IgD-negative memory B cell (primary cell): ENCODE data around the gene NID1. TPM values are rescaled to one million over a fixed set of nuclear protein-coding genes. Genes with fewer than 3 reads are reported as not detected.
"Not testable (repeated sequence)": the region's sequence is repeated elsewhere in the genome, so short reads cannot be mapped to it uniquely, and the experiment has no call there.

Experiments
- H3K27ac Mint-ChIP-seq, 3 donors: one replicate each; pipeline ENCODE4 v1.8.0; 2020 to 2022; ENCODE audit warnings: mild to moderate bottlenecking in 3 of 3, mixed read lengths in 3 of 3, moderate library complexity in 1 of 3
- H3K27me3 Mint-ChIP-seq: one replicate; pipeline ENCODE4 v1.8.0; 2021; ENCODE audit warnings: mixed read lengths
- H3K36me3 Mint-ChIP-seq: one replicate; pipeline ENCODE4 v1.8.0; 2020; ENCODE audit warnings: mild to moderate bottlenecking, mixed read lengths
- H3K4me1 Mint-ChIP-seq, 3 donors: one replicate each; pipeline ENCODE4 v1.8.0; 2020 to 2022; ENCODE audit warnings: mixed read lengths in 3 of 3, mild to moderate bottlenecking in 1 of 3
- H3K4me3 Mint-ChIP-seq, 4 donors: one replicate each; pipeline ENCODE4 v1.8.0; 2020 to 2022; ENCODE audit warnings: mild to moderate bottlenecking in 4 of 4, mixed read lengths in 4 of 4, moderate library complexity in 3 of 4
- H3K9me3 Mint-ChIP-seq, 3 donors: one replicate each; pipeline ENCODE4 v1.8.0; 2020 to 2021; ENCODE audit warnings: mixed read lengths in 3 of 3, mild to moderate bottlenecking in 1 of 3
- polyA plus RNA-seq: library from polyadenylated mRNA; unstranded; fragments of 300-500 nt; fragmentation: Illumina TruSeq; gene quantifications from one replicate; pipeline ENCODE4 v1.2.3, GENCODE V29; 2021

The NID1 gene
- polyA plus RNA-seq, 1 donor from 2014 or later = not detected

GRCh38 chr1:235995511-235995910, 69.4 kb downstream of the NID1 start:
- Mint-ChIP-seq H3K27ac (peak overlapping the region in 1 of 3 donors; percentile 57), H3K4me1 (peaks cover 6 to 9% (median 8%) of the 10 kb centered on the region in 3 donors), H3K27me3 (peaks cover 12% of the 10 kb centered on the region), H3K36me3 (no peaks in the 10 kb centered on the region), H3K9me3 (peaks cover 0 to 9% (median 2%) of the 10 kb centered on the region in 3 donors), H3K4me3 (no peak overlapping the region)

- peaks cover 6 to 15% (median 7%) of the 10 kb centered on the region in 3 donors for H3K9me3 Mint-ChIP-seq
- peaks cover 3% of the 10 kb centered on the region for H3K27me3 Mint-ChIP-seq
- no peak overlapping the region for H3K27ac Mint-ChIP-seq
- peaks cover 1% of the 10 kb centered on the region for H3K36me3 Mint-ChIP-seq
- H3K4me1 Mint-ChIP-seq = no peaks in the 10 kb centered on the region
- no peak overlapping the region for H3K4me3 Mint-ChIP-seq
Observed at GRCh38 chr1:235993652-235994051, 71.2 kb downstream of the NID1 start.

DNA sequence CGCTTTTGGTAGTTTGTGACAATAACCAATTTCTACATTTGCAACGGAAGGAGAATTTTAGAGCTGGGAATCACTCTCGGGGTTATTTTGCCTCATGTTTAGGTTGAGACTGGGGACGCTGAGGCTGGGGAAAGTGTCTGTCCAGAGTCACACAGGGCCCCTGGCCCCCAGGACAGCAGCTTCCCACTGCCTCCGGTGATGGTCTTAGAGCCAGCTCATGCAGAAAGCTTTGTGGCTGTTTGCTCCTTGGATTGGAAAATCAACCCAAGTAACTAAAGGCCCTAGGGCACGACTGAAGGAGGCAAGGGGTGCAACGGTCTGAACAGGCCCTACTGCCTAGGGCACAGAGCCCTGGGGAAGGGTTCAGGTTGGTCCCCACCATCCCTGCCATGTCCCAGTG, 72.0 kb downstream of the NID1 start:
- H3K36me3 Mint-ChIP-seq = peaks cover 1% of the 10 kb centered on the region
- H3K4me3 Mint-ChIP-seq = no peak overlapping the region
- peaks cover 8 to 21% (median 15%) of the 10 kb centered on the region in 3 donors for H3K9me3 Mint-ChIP-seq
- H3K27ac Mint-ChIP-seq = no peak overlapping the region
- H3K27me3 Mint-ChIP-seq = peaks cover 3% of the 10 kb centered on the region
- H3K4me1 Mint-ChIP-seq = no peaks in the 10 kb centered on the region

DNA sequence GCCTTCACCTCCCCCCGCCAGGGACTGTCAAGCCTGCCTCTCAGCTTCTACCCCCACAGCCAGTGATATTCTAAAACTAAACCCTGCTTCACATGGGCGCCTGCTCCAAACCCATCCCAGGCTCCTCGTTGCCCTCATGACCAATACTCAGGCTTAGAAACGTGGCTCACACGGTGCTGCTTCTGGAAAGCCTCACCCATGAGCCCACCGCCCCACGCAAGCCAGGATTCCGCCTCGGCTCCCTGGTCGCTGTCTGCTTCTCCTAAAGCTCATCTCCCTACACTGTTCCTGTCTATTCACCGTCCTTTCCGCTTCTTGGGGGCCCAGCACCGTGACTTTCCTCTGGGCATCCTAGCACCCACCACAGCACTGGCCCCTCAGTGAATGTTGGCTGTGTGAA, 72.5 kb downstream of the NID1 start:
- peaks cover 5% of the 10 kb centered on the region for H3K27me3 Mint-ChIP-seq
- H3K9me3 Mint-ChIP-seq = peaks cover 9 to 26% (median 20%) of the 10 kb centered on the region in 3 donors
- H3K27ac Mint-ChIP-seq = no peak overlapping the region
- H3K4me3 Mint-ChIP-seq = no peak overlapping the region
- no peaks in the 10 kb centered on the region for H3K4me1 Mint-ChIP-seq
- peaks cover 1% of the 10 kb centered on the region for H3K36me3 Mint-ChIP-seq

DNA sequence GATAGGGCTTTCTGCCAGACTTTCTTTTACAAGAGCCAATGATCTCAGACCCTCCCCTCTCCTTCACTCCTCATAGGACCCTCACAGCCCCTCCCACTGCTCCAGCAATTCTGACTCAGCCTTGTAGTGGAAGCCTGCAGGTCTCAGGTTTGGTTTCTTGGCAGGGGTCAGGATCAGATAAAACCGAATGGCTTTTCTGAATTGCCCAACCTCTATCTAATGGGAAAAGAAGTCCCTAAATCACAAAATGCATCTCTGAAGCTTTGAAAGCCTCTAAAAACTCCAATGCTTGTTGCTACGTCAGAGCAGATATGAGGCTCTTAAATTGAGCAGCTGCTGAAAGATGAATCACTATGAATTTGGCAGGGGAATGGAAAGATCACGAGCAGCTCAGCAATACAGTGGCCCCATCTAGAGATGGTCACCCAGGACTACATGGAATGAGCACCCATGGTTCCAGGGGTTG, 74.5 kb downstream of the NID1 start:
- Mint-ChIP-seq H3K36me3 (peaks cover 1% of the 10 kb centered on the region), H3K9me3 (peaks cover 6 to 25% (median 23%) of the 10 kb centered on the region in 3 donors), H3K27me3 (peaks cover 6% of the 10 kb centered on the region), H3K27ac (no peak overlapping the region), H3K4me1 (no peaks in the 10 kb centered on the region), H3K4me3 (no peak overlapping the region)

DNA sequence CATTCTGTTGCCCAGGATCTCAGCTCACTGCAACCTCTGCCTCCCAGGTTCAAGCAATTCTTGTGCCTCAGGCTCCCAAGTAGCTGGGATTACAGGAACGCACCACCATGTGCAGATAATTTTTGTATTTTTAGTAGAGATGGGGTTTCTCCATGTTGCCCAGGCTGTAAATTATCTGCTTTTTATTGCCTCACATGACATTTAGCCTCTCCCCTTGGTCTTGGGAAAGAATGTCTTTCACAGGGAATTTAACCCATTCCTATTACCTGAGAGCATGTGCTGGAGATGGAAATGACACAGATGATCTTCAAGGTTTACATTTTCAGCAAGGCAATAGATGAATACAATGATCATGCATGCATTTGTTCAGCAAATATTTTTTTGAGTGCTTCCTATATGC, 75.8 kb downstream of the NID1 start:
- peaks cover 6 to 25% (median 23%) of the 10 kb centered on the region in 3 donors for H3K9me3 Mint-ChIP-seq
- H3K4me1 Mint-ChIP-seq = peaks cover 0 to 2% (median 0%) of the 10 kb centered on the region in 3 donors
- peaks cover 5% of the 10 kb centered on the region for H3K27me3 Mint-ChIP-seq
- peaks cover 1% of the 10 kb centered on the region for H3K36me3 Mint-ChIP-seq
- H3K27ac Mint-ChIP-seq = no peak overlapping the region
- no peak overlapping the region for H3K4me3 Mint-ChIP-seq

GRCh38 chr1:235986869-235987268, 78.0 kb downstream of the NID1 start:
- Mint-ChIP-seq H3K27me3 (peaks cover 5% of the 10 kb centered on the region), H3K36me3 (peaks cover 1% of the 10 kb centered on the region), H3K4me3 (no peak overlapping the region), H3K4me1 (peaks cover 0 to 2% (median 0%) of the 10 kb centered on the region in 3 donors), H3K9me3 (peaks cover 6 to 25% (median 23%) of the 10 kb centered on the region in 3 donors), H3K27ac (no peak overlapping the region)

DNA sequence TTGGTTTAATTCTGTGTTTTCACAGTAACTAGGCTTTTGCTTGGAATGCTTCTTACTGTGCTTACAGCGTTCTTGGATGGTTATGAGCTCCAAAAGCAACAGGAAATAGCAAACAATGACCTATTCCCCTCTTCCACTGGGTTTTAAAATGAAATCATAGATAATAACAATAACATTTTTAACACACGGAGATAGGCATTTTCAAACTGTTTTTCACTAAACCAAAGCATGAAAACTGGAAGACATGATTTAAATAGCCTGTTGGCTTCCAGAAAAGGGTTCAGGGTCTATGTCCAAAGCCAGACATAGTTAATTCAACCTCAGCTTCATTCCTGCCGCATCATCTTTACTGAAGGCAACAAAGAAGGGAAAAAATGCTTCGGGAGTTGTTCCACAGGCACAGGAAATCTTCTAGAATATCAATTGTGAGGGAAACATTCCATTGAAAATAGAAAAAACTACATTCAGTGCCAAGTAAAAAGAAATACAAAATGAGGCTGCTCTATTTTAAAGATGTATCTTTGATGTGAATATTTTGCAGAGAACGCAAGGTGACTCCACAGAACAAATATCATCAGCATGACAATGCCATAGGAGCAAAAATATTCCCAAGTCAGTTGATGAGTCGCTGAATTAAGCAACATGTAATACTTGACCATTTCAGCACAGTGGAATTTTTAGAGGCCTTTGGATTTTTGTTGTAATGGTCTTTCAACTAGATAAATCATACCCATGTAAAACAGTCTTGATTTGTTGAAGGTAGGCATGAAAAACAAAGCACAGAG, 80.7 kb downstream of the NID1 start:
- Mint-ChIP-seq H3K27ac (no peak overlapping the region), H3K4me3 (no peak overlapping the region), H3K27me3 (peaks cover 5% of the 10 kb centered on the region), H3K36me3 (peaks cover 2% of the 10 kb centered on the region), H3K4me1 (peaks cover 0 to 2% (median 0%) of the 10 kb centered on the region in 3 donors), H3K9me3 (peaks cover 3 to 18% (median 15%) of the 10 kb centered on the region in 3 donors)

- Mint-ChIP-seq H3K27ac (no peak overlapping the region), H3K4me1 (peaks cover 0 to 2% (median 2%) of the 10 kb centered on the region in 3 donors), H3K36me3 (peaks cover 2% of the 10 kb centered on the region), H3K27me3 (peaks cover 2% of the 10 kb centered on the region), H3K4me3 (no peak overlapping the region), H3K9me3 (no peaks in the 10 kb centered on the region)
Observed at GRCh38 chr1:235980976-235981375, 83.9 kb downstream of the NID1 start.

- no peaks in the 10 kb centered on the region for H3K9me3 Mint-ChIP-seq
- H3K4me1 Mint-ChIP-seq = peaks cover 0 to 2% (median 0%) of the 10 kb centered on the region in 3 donors
- peaks cover 2% of the 10 kb centered on the region for H3K27me3 Mint-ChIP-seq
Observed at GRCh38 chr1:235979716-235980333, 85.1 kb downstream of the NID1 start.

DNA sequence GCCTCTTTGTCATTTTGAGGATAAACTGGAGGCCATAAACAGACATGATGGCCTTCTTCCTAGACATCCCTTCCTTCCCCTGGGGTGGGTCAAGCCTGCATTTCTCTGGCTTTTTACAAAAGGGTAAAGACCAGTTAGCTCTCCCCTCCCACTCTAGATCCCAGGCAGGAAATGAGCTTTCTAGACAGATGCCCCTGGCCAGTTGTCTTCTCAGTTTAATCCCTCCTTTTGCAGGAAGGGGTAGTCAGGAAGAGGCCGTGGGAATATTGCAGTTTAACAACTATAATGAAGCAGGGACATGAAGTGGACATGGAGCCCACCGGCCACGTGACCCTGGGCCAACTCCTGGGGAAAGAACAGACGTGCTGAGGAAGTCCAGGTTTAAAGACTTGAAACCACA, 85.7 kb downstream of the NID1 start:
- Mint-ChIP-seq H3K36me3 (peaks cover 2% of the 10 kb centered on the region), H3K27me3 (peaks cover 2% of the 10 kb centered on the region), H3K9me3 (no peaks in the 10 kb centered on the region), H3K27ac (no peak overlapping the region), H3K4me3 (peak overlapping the region in 1 of 4 donors; percentile 39), H3K4me1 (peaks cover 0 to 2% (median 0%) of the 10 kb centered on the region in 3 donors)

More at GRCh38 chr1:235979716-235980333, 85.1 kb downstream of the NID1 start:
- H3K27ac Mint-ChIP-seq = no peak overlapping the region
- H3K36me3 Mint-ChIP-seq = peaks cover 2% of the 10 kb centered on the region
- H3K4me3 Mint-ChIP-seq = no peak overlapping the region

DNA sequence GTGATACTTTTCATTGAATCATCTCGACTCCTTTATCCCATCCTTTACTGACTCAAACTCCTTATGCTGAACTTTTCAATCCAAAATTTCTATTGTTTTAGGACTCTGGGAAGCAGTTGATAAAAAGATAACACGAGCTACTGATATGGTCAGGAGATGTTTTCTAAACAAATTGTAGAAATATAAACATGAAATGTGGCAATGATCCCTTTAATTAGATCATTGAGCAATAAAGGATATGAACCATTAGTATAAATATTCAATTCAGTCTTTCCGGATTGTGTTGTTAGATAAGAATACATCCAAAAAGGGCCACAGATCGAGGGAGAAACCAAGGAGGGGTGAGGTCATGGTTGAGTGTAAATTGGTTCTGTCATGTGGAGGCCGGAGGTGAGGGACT, 88.4 kb downstream of the NID1 start:
- H3K27ac Mint-ChIP-seq = no peak overlapping the region
- H3K27me3 Mint-ChIP-seq = peaks cover 2% of the 10 kb centered on the region
- H3K9me3 Mint-ChIP-seq = no peaks in the 10 kb centered on the region
- no peak overlapping the region for H3K4me3 Mint-ChIP-seq
- H3K4me1 Mint-ChIP-seq = peaks cover 11 to 15% (median 11%) of the 10 kb centered on the region in 3 donors
- peaks cover 2% of the 10 kb centered on the region for H3K36me3 Mint-ChIP-seq

DNA sequence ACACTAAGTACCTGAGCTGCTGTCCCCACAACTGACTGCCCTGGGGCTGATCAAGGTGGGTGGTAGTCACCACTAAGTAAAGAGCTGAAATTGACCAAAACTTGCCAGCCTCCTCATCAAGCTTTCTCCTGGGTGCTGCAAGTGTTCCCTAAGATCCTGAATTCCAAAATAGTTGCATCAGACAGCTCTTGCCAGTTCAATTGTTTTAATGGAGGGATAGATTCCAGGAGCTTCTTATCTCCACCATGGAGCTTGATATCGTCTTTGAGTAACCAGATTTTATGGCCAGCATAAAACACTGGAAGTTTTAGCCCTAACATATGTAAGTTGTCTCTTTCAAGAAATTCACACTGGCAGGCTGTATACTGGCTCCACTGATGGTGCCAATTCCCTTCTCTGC, 90.3 kb downstream of the NID1 start:
- no peaks in the 10 kb centered on the region for H3K36me3 Mint-ChIP-seq
- H3K27me3 Mint-ChIP-seq = peaks cover 2% of the 10 kb centered on the region
- peak overlapping the region in 1 of 3 donors; percentile 78 for H3K27ac Mint-ChIP-seq
- peaks cover 14 to 18% (median 14%) of the 10 kb centered on the region in 3 donors for H3K4me1 Mint-ChIP-seq
- no peaks in the 10 kb centered on the region for H3K9me3 Mint-ChIP-seq
- H3K4me3 Mint-ChIP-seq = no peak overlapping the region

DNA sequence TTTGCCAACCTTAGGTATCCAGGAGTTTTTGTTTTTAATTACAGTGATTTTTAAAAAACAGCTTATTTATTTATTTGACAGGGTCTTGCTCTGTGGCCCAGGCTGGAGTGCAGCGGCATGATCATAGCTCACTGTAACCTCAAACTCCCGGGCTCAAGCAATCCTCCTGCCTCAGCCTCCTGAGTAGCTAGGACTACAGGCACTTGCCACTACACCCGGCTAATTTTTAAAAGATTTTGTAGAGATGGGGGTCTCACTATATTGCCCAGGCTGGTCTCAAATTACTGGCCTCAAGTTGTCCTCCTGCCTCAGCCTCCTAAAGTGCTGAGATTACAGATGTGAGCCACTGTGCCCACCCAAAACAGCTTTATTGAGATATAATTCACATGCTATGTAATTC, 92.2 kb downstream of the NID1 start:
- peak overlapping the region; percentile 80 to 95 (median 90) for H3K27ac Mint-ChIP-seq
- H3K4me3 Mint-ChIP-seq = peak overlapping the region in 3 of 4 donors; percentile 69 to 93 (median 70)
- not testable (repeated sequence) for H3K27me3 Mint-ChIP-seq

DNA sequence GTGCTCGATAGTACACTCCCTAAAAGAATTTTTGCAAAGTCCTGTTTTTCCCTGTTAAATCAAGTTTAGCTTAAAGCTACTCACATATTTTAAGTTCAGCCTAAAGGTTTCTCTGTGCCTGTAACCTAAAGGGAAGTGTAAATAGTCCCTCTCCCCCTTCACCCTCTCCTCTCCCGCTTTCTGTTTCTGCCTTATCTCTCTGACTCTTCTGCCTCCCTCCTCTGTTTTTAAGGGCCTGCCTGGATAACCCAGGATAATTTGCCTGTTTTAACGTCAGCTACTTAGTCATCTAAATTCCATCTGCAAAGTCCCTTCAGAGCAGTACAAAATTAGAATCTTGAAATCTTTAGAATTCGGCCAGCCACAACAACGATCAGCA, 92.6 kb downstream of the NID1 start:
- Mint-ChIP-seq H3K27ac (peak overlapping the region; percentile 80 to 95 (median 90)), H3K4me1 (peaks cover 15 to 19% (median 18%) of the 10 kb centered on the region in 3 donors), H3K9me3 (peaks cover 0 to 2% (median under 1%) of the 10 kb centered on the region in 3 donors)

More for the DNA sequence above, 92.2 kb downstream of the NID1 start:
- H3K4me1 Mint-ChIP-seq = peaks cover 14 to 19% (median 18%) of the 10 kb centered on the region in 3 donors
- H3K9me3 Mint-ChIP-seq, H3K36me3 Mint-ChIP-seq: not testable (repeated sequence)

More for the DNA sequence above, 92.6 kb downstream of the NID1 start:
- Mint-ChIP-seq H3K27me3 (peaks cover 2% of the 10 kb centered on the region), H3K36me3 (no peaks in the 10 kb centered on the region), H3K4me3 (peak overlapping the region; percentile 69 to 94 (median 82))
